MCF 10A (cell line): ENCODE measurements around the gene FAM81A. TPM values are rescaled to one million over a fixed set of nuclear protein-coding genes. Genes with fewer than 3 reads are reported as not detected.

Experiments used
- BruUV-seq: library from RNA; stranded (reverse); fragments of 400-500 nt; replicated peaks from 2 replicates; lab custom pipeline; 2021; lab: Mats Ljungman, UMichigan
- CTCF ChIA-PET: fragments of 300-600 bp; sonication (Branson Sonifier 250); formaldehyde crosslinking; extraction: SDS; loops from one replicate; lab custom pipeline; 2021; ENCODE audit warnings: antibody characterized with exemption, inconsistent platforms; lab: Yijun Ruan, JAX
- POLR2A ChIA-PET: fragments of 300-600, 350-650 bp; sonication (Branson Sonifier 250); formaldehyde crosslinking; extraction: SDS; loops from one replicate; lab custom pipeline; 2020; ENCODE audit warnings: antibody characterized with exemption, inconsistent platforms; lab: Yijun Ruan, JAX
- DNase-seq: peaks from one replicate; pipeline ENCODE4 v3.0.0-alpha.2; 2018; ENCODE audit not compliant: unreplicated experiment
- H3K27ac Mint-ChIP-seq: one replicate; pipeline ENCODE4 v1.8.0; 2022; ENCODE audit warnings: mild to moderate bottlenecking, low read depth, mixed read lengths; ENCODE audit not compliant: unreplicated experiment
- H3K27me3 Mint-ChIP-seq: one replicate; pipeline ENCODE4 v1.8.0; 2022; ENCODE audit warnings: mixed read lengths; ENCODE audit not compliant: insufficient read depth, unreplicated experiment
- H3K36me3 Mint-ChIP-seq: one replicate; pipeline ENCODE4 v1.8.0; 2022; ENCODE audit warnings: mild to moderate bottlenecking, moderate library complexity, mixed read lengths; ENCODE audit not compliant: insufficient read depth, unreplicated experiment
- H3K4me1 Mint-ChIP-seq: one replicate; pipeline ENCODE4 v1.8.0; 2022; ENCODE audit warnings: mixed read lengths; ENCODE audit not compliant: insufficient read depth, unreplicated experiment
- H3K4me3 Mint-ChIP-seq: one replicate; pipeline ENCODE4 v1.8.0; 2022; ENCODE audit warnings: mild to moderate bottlenecking, moderate library complexity, mixed read lengths; ENCODE audit not compliant: unreplicated experiment
- H3K9me3 Mint-ChIP-seq: one replicate; pipeline ENCODE4 v1.8.0; 2022; ENCODE audit warnings: mixed read lengths; ENCODE audit not compliant: unreplicated experiment
- CTCF ChIP-seq: fragments of 200-600 bp; IDR thresholded peaks from one replicate; pipeline ENCODE4 v1.8.0; 2022; ENCODE audit warnings: antibody characterized with exemption, mild to moderate bottlenecking; ENCODE audit not compliant: unreplicated experiment
- intact Hi-C: fragments of 100-400 bp; cut with micrococcal nuclease; formaldehyde crosslinking; loops from 2 replicates; pipeline ENCODE4 v1.14.1; 2022
- total RNA-seq: library from RNA; stranded (reverse); gene quantifications from 2 replicates; pipeline ENCODE4 v1.2.3, GENCODE V29; 2022

FAM81A gene
- total RNA-seq, 1 experiment from 2014 or later = 1.1 TPM

GRCh38 chr15:59541750-59542149, 103.8 kb downstream of the FAM81A start:
- TF ChIP-seq CTCF = no peak
- DNase-seq = no peak
- Mint-ChIP-seq H3K27me3 (no peaks in the 10 kb centered on the region), H3K4me3 (no peak overlapping the region), H3K4me1 (peaks cover 15% of the 10 kb centered on the region), H3K36me3 (no peaks in the 10 kb centered on the region), H3K9me3 (no peaks in the 10 kb centered on the region), H3K27ac (no peak overlapping the region)
- intact Hi-C loops = no loop called here
- POLR2A ChIA-PET = no interaction called here
- CTCF ChIA-PET = interaction anchor here (4.2 kb wide), 1 partner anchor 9 kb away, joined by 19 read pairs; no protein-coding TSS in a partner anchor
- BruUV-seq = no TSS peak

- no peak for TF ChIP-seq CTCF
- Mint-ChIP-seq H3K27ac (no peak overlapping the region), H3K4me3 (no peak overlapping the region), H3K27me3 (no peaks in the 10 kb centered on the region), H3K9me3 (no peaks in the 10 kb centered on the region), H3K4me1 (peaks cover 15% of the 10 kb centered on the region), H3K36me3 (no peaks in the 10 kb centered on the region)
- no peak for DNase-seq
- POLR2A ChIA-PET = no interaction called here
- intact Hi-C loops = no loop called here
- CTCF ChIA-PET = interaction anchor here (1.0 to 4.2 kb wide), 3 partner anchors 11 to 14 kb away, joined by 3 to 19 read pairs (median 6); no protein-coding TSS in a partner anchor
- no TSS peak for BruUV-seq
These were observed 105.9 kb downstream of the FAM81A start for GRCh38 chr15:59543721-59544547.

- ChIA-PET CTCF (no interaction called here), POLR2A (no interaction called here)
- no peak for TF ChIP-seq CTCF
- intact Hi-C loops = no loop called here
- Mint-ChIP-seq H3K27ac (no peak overlapping the region), H3K36me3 (no peaks in the 10 kb centered on the region), H3K4me3 (no peak overlapping the region), H3K9me3 (no peaks in the 10 kb centered on the region), H3K27me3 (no peaks in the 10 kb centered on the region), H3K4me1 (peaks cover 11% of the 10 kb centered on the region)
- no peak for DNase-seq
- BruUV-seq = no TSS peak
These were observed 107.6 kb downstream of the FAM81A start for GRCh38 chr15:59545573-59545972.

- no peak for DNase-seq
- Mint-ChIP-seq H3K36me3 (no peaks in the 10 kb centered on the region), H3K4me1 (peaks cover 10% of the 10 kb centered on the region), H3K4me3 (no peak overlapping the region), H3K27me3 (no peaks in the 10 kb centered on the region), H3K9me3 (no peaks in the 10 kb centered on the region), H3K27ac (no peak overlapping the region)
- ChIA-PET CTCF (interaction anchor here (1.0 to 4.4 kb wide), 4 partner anchors 11 to 20 kb away, joined by 3 to 18 read pairs (median 4); no protein-coding TSS in a partner anchor), POLR2A (no interaction called here)
- no TSS peak for BruUV-seq
- no peak for TF ChIP-seq CTCF
- intact Hi-C loops = no loop called here
These were observed 110.7 kb downstream of the FAM81A start for GRCh38 chr15:59548501-59549226.
